NCI-H2196 (cell line): ENCODE measurements around the gene RPS6KA3.
A peak's percentile ranks its signal among the peaks of the same experiment; 100 is the strongest.

Experiments used
- DNase-seq: peaks from one replicate; lab custom pipeline; 2025; ENCODE audit not compliant: unreplicated experiment; lab: John Stamatoyannopoulos, UW

The RPS6KA3 gene

DNA sequence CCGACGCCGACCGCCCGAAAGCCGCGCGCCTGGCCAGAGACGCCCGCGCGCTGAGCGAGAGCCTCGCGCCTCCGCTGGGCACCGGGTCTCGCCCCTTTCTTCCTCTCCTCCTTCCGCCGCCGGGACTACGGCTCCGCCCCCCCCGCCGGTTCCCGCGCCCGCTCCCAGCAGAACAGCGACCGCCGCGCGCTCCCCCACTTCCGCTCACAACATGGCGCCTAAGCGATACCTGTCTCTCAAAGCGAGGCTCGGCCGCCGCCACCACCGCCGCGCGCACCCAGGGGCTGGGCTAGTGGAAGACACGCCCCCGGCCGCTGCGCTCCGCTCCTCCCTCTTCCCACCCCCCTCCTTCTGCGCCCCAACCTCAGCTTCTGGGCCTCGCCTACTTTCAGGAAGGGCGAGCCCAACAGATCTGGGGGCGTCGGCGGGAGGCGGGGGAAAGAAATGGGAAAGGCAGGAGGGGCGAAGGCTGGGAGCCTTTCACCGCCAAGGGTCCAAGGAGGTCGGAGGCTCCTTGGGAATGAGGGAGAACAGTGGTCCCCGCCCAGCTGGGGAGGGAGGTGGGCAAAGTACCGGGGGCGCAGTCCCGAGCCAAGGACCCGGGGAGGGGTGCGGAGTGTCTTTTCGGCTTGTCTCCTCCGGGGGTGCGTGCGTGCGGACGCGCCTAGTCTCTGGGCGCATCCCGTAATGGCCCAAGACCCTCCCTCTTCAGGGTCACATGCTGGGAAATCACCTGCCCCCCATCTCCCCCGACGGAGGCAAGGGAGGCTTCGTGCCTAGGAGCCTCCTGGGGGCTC is at the start of gene RPS6KA3:
RPS6KA3 (minus strand) TSS at position 100 of the 797 bp plus-strand sequence. CDS start 277 bp downstream, outside the sequence.
- DNase-seq, result peak; percentile 72

DNA sequence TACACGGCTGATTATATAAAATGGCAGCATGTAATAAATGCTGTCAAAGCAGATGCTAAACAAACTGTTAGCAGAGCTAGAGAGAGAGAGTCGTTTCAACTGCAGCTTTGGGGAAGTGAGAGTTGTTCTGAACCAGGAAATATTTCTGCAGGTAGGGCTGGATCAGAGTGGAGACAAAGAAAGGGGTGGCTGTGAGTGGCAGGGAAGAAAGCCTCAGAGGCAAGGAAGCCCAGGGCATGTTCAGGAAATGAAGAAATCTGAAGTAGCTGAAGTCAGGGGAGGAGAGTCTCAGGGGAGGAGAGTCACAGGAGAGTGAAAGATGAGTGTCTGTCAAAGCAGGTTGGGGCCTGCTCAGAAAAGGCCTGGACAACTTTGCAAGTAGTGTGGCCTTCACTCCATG is 48.4 kb upstream of the RPS6KA3 start:
- no peak for DNase-seq

DNA sequence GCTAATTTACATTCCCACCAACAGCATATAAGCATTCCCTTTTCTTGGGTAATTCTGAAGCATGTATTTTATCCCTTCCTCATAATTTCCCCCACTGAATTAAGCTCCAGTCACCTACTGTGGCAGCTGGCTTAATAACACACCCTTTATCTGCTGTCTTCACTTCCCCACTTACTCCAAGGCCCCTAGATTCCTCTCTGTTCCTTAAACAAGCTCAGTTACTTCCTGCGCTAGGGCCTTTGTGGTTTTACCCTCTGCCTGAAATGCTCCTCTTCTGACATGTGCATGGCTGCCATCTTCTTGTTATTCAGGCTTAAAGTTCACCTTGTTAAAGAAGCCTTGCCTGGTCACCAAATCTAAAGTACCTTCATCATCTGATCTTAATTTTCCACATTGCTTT is 47.2 kb upstream of the RPS6KA3 start:
- DNase-seq, result no peak

DNA sequence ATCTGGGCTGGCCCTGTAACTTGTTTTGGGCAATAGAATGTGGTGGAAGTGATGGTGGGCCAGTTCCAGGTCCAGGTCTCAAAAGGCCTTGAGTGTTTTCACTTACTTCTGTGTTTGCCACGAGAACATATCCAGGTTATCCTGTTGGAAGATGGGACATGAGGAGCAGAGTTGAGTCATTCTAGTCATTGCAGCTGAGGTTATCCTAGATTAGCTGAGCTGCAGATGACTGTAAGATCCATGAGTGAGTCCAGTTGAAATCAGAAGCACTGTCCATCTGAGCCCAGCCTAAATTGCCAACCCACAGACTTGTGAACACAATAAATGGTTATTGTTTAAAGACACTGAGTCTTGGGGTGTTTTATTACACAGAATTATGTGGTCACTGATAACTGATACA is 45.3 kb upstream of the RPS6KA3 start:
- DNase-seq, result no peak

DNA sequence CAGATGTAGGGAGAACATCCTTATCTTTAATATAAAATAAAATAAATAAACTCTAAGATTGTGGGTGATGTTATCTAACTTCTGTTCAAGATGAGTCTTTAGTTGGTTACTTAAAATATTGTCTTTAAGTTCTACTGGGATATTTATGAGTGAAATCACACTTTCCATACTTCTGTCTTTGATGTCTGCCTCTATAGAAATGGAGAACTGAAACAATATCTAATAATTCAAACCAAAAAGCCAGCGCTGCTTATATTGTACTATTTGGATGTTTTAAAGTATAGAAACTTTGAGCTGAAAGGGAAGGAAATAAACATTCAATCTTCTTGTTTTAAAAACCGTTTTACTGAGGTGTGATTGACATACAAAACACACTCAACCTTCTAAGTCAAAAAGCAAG is 44.8 kb upstream of the RPS6KA3 start:
- DNase-seq, result no peak

DNA sequence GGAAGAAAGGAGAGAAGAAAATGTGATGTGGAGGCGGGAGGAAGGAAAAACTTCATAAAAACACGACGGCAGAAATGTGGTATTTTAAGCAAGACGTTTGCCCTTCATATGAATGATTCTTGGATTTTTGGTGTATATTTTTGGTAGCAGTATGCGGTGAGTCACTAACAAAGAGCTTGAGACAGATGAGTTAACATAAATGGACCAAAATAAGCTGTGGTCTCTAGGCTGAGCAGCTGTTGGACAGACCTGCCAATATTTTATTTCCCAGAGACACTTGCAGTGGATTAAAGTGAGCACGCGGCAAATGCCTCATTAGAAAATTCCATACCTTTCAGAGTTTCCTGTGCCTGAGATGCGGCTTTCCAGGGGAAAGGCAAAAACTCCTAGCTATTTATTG is 43.1 kb upstream of the RPS6KA3 start:
- no peak for DNase-seq

DNA sequence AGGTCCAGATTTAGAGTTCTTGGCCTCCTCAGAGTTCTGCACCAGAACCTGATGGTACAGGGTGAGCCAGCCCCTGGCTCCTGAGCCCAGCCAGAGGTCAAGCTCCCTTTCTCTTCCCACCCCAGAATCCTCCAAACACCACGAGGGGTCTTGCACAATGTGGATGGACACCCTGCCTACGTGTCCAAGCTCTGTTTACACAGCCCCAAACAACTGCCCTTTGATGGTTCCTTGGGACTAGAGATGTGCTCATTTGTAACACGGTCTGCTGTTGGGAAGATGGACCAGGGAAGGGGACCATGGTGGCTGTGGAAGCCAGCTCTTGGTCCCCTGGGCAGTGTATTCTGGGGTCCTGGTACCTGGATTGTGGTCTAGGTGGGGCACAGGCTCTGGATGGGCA is 40.0 kb upstream of the RPS6KA3 start:
- no peak for DNase-seq

DNA sequence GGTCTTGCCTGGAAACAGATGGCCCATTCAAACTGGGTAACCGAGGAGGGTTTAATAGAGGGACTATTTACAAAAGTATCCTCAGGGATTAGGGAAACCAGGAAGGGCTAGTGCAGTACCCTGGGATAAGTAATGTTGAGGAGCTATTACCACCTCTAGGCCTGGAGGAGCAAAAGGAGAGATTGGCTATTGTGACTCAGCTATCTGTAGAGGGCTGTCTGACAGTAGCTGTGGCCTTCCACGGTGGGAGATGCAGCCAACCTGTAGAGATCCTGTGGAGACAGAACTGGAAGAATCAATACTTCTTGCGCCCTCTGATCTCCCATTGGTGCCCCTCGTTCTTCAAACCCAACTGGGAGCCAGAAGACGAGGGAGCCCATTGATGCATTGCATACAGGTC is 34.1 kb upstream of the RPS6KA3 start:
- DNase-seq, result no peak

DNA sequence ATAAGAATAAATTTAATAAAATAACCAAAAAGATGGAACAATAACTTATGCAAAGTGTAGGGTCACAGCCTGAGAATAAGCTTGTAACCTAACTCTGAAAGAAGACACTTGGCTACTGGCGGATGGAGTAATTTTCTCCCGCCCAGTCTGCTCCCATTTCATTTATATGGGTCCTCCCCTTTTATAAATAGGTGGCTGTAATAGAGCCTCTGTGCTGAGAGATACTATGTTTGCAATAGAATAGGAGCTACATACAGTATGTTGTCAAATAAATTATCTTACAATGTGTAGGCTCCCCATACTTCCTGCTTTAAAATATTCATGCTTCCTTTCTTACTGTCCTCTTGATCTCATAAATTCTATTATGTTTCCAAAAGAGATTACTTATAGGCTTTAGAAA is 28.2 kb upstream of the RPS6KA3 start:
- no peak for DNase-seq

DNA sequence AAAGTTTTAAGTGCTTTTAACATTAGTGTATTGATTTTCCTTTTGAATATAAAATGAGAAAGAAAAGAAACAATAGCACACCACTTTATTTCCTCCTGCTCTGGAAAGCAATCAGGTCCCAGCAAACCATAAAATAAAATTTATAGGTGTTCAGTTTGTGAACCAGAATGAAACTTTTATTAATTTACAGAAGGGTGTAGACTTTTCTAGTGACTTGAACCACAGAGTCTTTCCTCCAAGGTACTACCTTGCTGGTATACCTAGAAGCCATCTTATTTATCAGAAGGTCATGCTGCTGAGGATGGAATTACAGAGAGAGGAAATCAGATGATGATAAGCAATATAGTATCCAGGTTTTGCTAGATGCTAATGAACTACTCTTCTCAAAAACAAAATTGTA is 27.6 kb upstream of the RPS6KA3 start:
- DNase-seq, result no peak

DNA sequence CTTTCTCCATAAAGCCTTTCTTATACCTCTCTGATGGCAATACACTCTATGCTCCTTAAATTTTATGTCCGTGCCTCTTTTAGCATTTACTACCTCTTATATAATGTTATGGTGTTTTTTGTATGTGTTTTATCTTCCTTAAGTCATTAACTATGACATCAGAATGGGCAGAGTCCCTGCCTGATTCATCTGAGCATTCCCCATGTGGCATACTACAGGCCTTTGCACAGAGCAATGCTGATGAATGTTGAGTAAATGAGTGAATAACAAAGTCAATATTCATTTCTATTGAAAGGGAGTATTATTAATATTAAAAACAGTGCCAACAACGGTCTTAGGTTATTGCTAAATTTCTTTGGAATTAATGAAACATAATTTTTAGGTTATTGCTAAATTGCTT is 18.8 kb upstream of the RPS6KA3 start:
- DNase-seq, result no peak

DNA sequence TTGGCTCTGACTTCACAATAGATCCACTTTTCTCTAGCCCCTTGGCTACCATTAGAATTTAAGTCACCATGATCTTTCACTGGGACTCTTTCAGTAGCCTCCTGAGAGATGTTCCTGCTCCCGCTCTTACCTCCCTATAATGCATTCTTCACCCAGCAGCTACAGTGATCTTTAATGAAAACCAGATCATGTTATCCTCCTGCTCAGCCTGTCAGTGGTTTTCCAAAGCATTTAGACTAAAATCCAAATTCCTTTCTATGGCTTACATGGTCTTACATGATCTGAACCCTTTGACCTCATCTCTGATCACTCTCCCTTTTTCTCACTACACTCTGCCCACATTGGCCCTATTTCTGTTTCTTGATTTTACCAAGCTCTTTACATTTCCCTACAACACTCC is 18.3 kb upstream of the RPS6KA3 start:
- DNase-seq, result no peak

DNA sequence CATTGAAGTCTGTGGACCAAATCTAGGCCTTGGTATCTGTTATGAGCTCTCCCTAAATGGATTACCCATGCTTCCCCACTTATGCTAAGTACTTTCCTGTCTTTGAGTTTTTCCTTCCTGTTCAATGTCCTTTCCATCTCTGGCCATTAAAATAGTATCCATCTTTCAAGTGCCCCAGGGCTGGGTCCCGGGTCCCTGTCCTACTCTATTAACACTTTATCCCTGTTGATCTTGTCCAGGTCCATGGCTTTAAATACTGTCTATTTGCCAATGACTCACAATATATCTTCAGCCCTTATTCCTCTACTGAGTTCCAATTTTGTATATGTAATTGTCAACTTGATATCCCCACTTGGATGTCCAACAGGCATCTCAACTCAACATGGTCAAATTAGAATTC is 17.7 kb upstream of the RPS6KA3 start:
- no peak for DNase-seq

DNA sequence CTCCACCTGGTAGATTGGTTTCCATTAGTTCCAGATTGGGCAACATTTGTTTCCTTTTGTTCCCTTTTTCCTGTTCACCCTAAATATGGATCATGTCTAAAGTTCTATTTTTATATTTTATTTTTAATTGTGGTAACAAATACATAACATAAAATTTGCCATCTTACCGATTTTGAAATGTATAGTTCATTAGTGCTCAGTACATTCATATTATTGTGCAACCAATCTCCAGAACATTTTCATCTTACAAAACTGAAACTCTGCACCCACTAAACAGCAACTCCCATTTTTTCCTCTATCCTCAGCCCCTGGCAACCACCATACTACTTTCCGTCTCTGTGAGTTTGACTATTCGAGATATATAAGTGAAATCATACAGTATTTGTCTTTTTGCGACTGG is 14.2 kb upstream of the RPS6KA3 start:
- DNase-seq, result no peak

DNA sequence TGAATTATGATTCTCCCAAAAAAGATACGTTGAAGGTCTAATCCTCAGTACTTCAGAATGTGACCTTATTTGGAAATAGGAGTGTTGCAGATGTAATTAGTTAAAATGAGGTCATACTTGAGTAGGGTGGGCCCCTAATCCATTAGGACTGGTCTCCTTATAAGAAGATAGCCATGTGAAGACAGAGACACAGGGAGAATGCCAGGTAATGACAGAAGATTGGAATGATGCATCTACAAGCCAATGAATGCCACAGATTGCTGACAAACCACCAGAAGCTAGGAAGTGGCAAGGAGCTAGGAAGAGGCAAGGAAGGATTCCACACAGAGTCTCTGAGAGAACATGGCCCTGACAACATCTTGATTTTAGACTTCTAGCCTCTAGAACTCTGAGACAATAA is 7.4 kb upstream of the RPS6KA3 start:
- no peak for DNase-seq

DNA sequence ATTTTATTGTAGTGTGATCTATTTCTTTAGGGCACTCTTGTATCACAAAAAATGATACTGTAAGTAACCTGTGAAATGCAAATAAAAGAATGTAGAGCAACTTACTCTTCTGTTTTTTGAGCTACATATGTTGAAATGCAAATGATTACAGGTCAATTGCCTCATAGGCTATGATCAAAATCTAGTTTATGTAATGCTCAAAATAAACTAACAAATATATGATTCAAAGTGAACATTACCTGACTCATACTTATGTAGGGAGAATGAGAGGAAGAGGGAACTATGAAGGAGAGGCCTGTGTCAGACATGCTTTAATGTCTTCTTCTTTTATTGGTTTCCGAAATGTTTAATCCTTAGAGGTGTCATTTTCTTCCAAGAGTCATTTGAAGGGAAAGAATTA is 5.0 kb upstream of the RPS6KA3 start:
- no peak for DNase-seq

DNA sequence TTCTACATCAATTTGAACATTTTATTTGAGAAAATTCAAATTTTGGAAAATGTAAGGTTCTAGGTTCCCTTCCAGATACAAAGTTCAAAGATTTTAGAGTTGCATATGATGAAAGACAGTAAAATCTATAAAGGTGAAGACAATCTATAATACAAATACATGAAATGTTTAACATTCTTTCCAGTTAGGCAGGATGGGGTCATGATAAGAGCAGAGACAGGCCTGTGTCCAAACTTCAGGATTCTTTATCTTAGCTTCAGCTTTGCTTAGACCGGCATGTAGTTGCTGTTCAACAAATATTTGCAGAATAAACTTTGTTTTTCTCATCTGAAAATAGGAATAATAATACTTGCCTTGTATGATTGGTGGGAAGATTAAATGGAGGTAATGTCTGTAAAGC is 4.5 kb upstream of the RPS6KA3 start:
- DNase-seq, result no peak

DNA sequence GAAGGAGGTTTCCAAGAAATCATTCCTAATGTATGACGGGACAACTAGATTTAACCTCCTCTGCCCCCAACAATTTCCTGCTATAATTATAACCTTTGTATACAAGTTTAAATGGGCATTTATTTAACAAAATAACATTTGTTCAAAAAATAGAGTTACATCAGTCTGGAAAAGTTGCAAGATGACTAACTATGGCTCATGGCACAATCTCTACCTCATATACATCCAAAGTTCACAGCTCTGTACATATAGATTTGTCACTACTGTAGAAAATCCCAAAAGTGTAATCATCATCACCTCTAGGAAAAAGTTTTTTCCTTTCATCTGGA is 3.8 kb upstream of the RPS6KA3 start:
- no peak for DNase-seq

DNA sequence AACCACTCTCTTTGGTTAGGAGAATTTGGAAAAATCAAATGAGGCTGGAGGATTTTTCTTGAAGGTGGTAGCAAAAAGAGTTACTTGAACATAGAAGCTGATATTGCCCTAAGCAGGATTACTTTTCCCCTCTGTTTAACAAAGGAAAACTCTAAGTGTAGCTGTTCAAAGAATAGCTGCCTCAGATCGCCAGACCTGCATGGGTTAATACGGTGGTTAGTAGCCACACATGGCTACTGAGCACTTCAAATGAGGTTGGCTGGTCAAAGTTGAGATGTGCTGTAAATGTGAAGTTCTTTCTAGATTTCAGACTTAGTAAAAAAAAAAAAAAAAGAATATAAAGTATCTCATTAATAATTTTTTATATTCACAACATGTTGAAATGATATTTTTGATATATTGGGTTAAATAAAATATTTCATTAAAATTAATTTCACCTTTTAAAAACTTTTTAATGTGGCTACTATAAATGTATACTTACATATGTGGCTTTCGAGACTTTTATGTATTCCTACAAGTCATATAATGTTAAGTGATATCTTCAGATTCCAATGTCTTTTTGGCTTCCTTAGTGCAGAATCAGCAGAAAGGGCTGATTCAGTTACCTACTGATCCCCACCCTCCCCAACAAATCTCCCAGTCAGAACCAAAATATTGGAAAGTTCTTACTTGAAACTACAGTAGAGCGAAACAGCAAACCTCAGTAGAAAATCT is 3.3 kb upstream of the RPS6KA3 start:
- DNase-seq, result no peak

DNA sequence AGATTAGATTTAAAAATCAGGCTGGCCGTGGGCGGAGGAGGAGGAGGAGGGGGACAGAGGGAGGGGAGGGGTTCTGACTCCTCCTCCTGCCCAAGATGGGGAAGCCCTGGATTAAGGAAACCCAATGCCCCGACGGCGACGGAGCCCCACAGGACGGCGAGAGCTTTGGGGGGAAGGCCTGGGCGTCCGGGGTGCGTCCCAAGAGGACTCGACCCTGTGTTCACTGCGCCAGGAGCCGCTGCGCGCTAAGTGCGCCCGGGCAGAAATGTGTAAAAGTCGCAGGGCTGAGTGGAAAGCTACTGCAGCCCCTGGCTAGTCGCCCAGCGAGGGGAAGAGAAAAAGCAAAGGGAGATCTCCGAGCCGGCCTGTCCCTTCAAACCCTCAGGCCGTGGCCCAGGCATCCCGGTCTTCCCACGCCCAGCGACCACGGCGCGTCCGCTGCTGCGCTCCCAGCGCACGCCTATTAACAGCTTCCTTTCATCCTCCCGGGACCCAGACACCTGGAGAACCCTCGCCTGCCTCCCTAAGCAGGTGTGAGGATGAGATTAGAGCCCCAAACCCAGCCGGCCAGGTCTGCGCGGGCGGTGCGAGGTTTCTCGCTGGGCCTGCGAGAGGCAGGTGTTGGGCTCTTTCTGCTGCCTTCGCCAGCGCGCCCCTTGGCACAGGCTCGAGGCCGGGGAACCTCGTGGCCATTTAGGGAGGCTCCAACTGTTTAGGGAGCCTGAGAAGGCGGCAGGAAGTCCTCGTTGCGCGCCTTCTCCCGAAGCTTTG is 1.4 kb upstream of the RPS6KA3 start:
- no peak for DNase-seq

DNA sequence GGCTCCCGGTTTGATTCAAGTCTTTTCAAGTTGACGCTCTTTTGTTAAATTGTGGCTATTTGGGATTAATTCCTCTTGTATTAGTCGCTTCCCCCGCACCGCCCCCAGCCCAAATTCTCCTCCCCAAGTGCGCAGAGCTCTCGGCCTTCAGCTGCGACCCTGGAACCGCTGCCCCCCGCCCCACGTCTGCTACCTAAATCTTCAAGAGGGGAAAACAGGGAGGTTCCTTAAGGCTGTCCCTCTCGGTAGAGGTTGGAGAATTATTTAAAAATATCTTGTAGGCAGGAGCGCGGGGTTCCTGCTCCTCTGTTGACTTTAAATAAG is 860 bp upstream of the RPS6KA3 start:
- DNase-seq, result no peak
